Measurements from ENCODE around the gene HOXB5.

Gene HOXB5

DNA sequence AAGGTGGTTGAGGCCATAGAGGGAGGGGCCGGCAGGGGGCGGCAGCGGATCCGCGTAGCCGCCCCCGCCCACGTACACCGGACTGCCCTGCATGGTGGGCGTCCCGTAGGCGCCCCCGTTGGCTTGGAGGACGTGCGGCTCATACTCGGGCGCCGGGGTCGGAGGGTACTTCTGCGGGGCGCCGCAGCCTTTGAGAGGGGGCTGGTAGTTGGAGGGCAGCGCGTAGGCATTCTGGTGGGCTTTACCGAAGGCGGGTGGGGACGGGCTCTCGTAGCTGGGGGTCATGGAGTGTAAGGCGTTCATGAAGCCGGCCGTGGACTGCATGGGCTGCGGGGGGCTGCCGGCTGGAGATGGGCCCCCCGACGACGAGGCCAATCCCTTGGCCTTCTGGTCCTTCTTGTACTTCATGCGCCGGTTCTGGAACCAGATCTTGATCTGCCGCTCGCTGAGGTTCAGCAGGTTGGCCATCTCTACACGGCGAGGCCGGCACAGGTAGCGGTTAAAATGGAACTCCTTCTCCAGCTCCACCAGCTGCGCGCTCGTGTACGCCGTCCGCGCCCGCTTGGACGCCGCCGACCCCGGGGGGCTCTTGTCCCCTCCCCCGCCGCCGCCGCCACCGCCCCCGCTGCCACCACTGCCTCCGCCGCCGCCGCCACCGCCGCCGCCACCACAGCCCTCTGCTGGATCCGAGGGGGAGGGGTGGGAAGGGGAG is 42.9 kb downstream of the HOXB5 start:
- TF ChIP-seq, protein P1, sequence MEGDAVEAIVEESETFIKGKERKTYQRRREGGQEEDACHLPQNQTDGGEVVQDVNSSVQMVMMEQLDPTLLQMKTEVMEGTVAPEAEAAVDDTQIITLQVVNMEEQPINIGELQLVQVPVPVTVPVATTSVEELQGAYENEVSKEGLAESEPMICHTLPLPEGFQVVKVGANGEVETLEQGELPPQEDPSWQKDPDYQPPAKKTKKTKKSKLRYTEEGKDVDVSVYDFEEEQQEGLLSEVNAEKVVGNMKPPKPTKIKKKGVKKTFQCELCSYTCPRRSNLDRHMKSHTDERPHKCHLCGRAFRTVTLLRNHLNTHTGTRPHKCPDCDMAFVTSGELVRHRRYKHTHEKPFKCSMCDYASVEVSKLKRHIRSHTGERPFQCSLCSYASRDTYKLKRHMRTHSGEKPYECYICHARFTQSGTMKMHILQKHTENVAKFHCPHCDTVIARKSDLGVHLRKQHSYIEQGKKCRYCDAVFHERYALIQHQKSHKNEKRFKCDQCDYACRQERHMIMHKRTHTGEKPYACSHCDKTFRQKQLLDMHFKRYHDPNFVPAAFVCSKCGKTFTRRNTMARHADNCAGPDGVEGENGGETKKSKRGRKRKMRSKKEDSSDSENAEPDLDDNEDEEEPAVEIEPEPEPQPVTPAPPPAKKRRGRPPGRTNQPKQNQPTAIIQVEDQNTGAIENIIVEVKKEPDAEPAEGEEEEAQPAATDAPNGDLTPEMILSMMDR (IDR thresholded peaks at IDR 0.05; ENCODE audit: low read depth, low read length), result no peak
- H3K27me3 ChIP-seq, result peaks cover 90% of the 10 kb centered on the region
- no peak overlapping the region for H3K4me3 ChIP-seq (ENCODE audit: low read depth, low read length)
- no peaks in the 10 kb centered on the region for H3K36me3 ChIP-seq
- no peaks in the 10 kb centered on the region; the same call in 1 of the 2 replicates for H3K9me3 ChIP-seq
- no peaks in the 10 kb centered on the region for H3K4me1 ChIP-seq
- no peak for DNase-seq

DNA sequence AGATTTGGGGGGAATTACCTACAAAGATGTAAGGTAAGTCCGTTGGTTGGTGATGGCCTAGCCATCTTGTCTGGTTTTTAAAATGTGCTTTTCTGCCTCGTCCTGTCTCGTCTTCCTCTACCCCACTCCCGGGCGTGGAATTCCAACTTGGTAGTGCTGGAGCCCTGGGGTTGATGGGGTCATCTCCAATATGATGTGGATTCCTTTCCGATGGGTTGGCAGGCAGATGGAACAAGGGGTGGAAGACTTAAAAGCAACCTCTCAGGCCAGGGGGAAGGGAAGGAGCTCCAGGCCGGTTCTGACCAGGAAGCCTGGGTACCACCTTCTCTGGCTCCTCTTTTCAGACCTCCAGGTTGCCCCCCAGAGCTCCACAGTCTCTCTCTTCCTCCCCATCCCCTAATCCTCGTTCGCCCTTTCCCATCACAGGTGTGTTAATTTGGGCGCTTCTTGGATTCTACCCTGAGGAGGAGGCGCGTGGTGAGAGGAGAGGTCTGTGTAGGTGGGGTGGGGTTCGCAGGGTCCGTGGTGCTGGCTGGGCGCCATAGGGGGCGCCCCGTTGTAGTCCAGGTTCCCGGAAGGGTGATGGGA is 43.6 kb downstream of the HOXB5 start:
- H3K4me1 ChIP-seq, result no peaks in the 10 kb centered on the region
- no peaks in the 10 kb centered on the region; the same call in 1 of the 2 replicates for H3K9me3 ChIP-seq
- TF ChIP-seq, protein P1 (IDR thresholded peaks at IDR 0.05; ENCODE audit: low read depth, low read length), result peak; percentile 24; the same call in 1 of the 2 replicates
- H3K27me3 ChIP-seq, result peaks cover 92% of the 10 kb centered on the region
- H3K4me3 ChIP-seq (ENCODE audit: low read depth, low read length), result no peak overlapping the region
- no peak for DNase-seq
- no peaks in the 10 kb centered on the region for H3K36me3 ChIP-seq

- no peaks in the 10 kb centered on the region for H3K4me1 ChIP-seq
- no peaks in the 10 kb centered on the region for H3K36me3 ChIP-seq
- peaks cover 90% of the 10 kb centered on the region for H3K27me3 ChIP-seq
- TF ChIP-seq, protein P1 (IDR thresholded peaks at IDR 0.05; ENCODE audit: low read depth, low read length), result no peak
- H3K9me3 ChIP-seq, result no peaks in the 10 kb centered on the region; the same call in 1 of the 2 replicates
- no peak overlapping the region for H3K4me3 ChIP-seq (ENCODE audit: low read depth, low read length)
- no peak for DNase-seq
These were observed 44.3 kb downstream of the HOXB5 start for GRCh38 chr17:48549281-48549630.

GRCh38 chr17:48548523-48549280 is 44.9 kb downstream of the HOXB5 start:
- Histone ChIP-seq H3K27me3 (peaks cover 90% of the 10 kb centered on the region), H3K4me1 (no peaks in the 10 kb centered on the region), H3K36me3 (no peaks in the 10 kb centered on the region), H3K9me3 (no peaks in the 10 kb centered on the region; the same call in 1 of the 2 replicates), H3K4me3 (ENCODE audit: low read depth, low read length) (no peak overlapping the region)
- TF ChIP-seq, protein P1 (IDR thresholded peaks at IDR 0.05; ENCODE audit: low read depth, low read length), result no peak
- no peak for DNase-seq

- no peak overlapping the region for H3K4me3 ChIP-seq (ENCODE audit: low read depth, low read length)
- TF ChIP-seq, protein P1 (IDR thresholded peaks at IDR 0.05; ENCODE audit: low read depth, low read length), result no peak
- H3K27me3 ChIP-seq, result peaks cover 90% of the 10 kb centered on the region
- DNase-seq, result no peak
- no peaks in the 10 kb centered on the region; the same call in 1 of the 2 replicates for H3K9me3 ChIP-seq
- no peaks in the 10 kb centered on the region for H3K36me3 ChIP-seq
- H3K4me1 ChIP-seq, result no peaks in the 10 kb centered on the region
These were observed 45.6 kb downstream of the HOXB5 start for GRCh38 chr17:48547808-48548522.

Measured in BE2C (cell line).